Astrocyte (in vitro differentiated cells and primary cell): ENCODE data around the gene AFG1L. TPM values are rescaled to one million over a fixed set of nuclear protein-coding genes. Genes with fewer than 3 reads are reported as not detected.

Experiments
- DNase-seq: peaks from one replicate; pipeline ENCODE4 v3.0.0-alpha.2; 2010; ENCODE audit warnings: low read depth
- FAIRE-seq: peaks from 2 replicates; lab custom pipeline; 2011; peaks lifted over from hg19 to GRCh38; lab: Jason Lieb, UNC
- H2AFZ ChIP-seq: 2 replicates; pipeline ENCODE4 v1.6.0; 2012; ENCODE audit warnings: low read depth, low read length, inconsistent platforms
- H3K27ac ChIP-seq: 2 replicates; pipeline ENCODE4 v1.5.1; 2011; ENCODE audit warnings: low read depth, low read length, inconsistent platforms
- H3K27me3 ChIP-seq: 2 replicates; pipeline ENCODE4 v1.6.0; 2011; ENCODE audit warnings: low read length, inconsistent platforms; ENCODE audit not compliant: insufficient read depth
- H3K36me3 ChIP-seq: 2 replicates; pipeline ENCODE4 v1.5.1; 2011; ENCODE audit warnings: low read length, inconsistent platforms; ENCODE audit not compliant: insufficient read depth
- H3K4me1 ChIP-seq: 2 replicates; pipeline ENCODE4 v1.5.1; 2011; ENCODE audit warnings: low read length, inconsistent platforms; ENCODE audit not compliant: insufficient read depth
- H3K4me2 ChIP-seq: 2 replicates; pipeline ENCODE4 v1.6.0; 2012; ENCODE audit warnings: low read length, inconsistent platforms
- H3K4me3 ChIP-seq: 2 replicates; pipeline ENCODE4 v1.5.1; 2011; ENCODE audit warnings: low read depth, mild to moderate bottlenecking, low read length, inconsistent platforms; ENCODE audit not compliant: insufficient read depth
- H3K79me2 ChIP-seq: 2 replicates; pipeline ENCODE4 v1.6.0; 2012; ENCODE audit warnings: mild to moderate bottlenecking, low read length, inconsistent platforms; ENCODE audit not compliant: insufficient read depth
- H3K9ac ChIP-seq: 2 replicates; pipeline ENCODE4 v1.6.0; 2012; ENCODE audit warnings: mild to moderate bottlenecking, low read length, inconsistent platforms
- H3K9me3 ChIP-seq: 2 replicates; pipeline ENCODE4 v1.5.1; 2012; ENCODE audit warnings: low read depth, mild to moderate bottlenecking, low read length, inconsistent platforms; ENCODE audit not compliant: insufficient read depth
- H4K20me1 ChIP-seq: 2 replicates; pipeline ENCODE4 v1.6.0; 2012; ENCODE audit warnings: low read length, inconsistent platforms; ENCODE audit not compliant: insufficient read depth
- H3K27ac Mint-ChIP-seq: one replicate; pipeline ENCODE4 v1.8.0; 2021; ENCODE audit warnings: mild to moderate bottlenecking, mixed read lengths; ENCODE audit not compliant: unreplicated experiment
- H3K27me3 Mint-ChIP-seq: one replicate; pipeline ENCODE4 v1.8.0; 2021; ENCODE audit warnings: low read depth, mixed read lengths; ENCODE audit not compliant: unreplicated experiment
- H3K36me3 Mint-ChIP-seq: one replicate; pipeline ENCODE4 v1.8.0; 2021; ENCODE audit warnings: low read depth, mixed read lengths; ENCODE audit not compliant: unreplicated experiment
- H3K4me1 Mint-ChIP-seq: one replicate; pipeline ENCODE4 v1.8.0; 2021; ENCODE audit warnings: low read depth, mixed read lengths; ENCODE audit not compliant: unreplicated experiment
- H3K4me3 Mint-ChIP-seq: one replicate; pipeline ENCODE4 v1.8.0; 2021; ENCODE audit warnings: mild to moderate bottlenecking, moderate library complexity, mixed read lengths; ENCODE audit not compliant: unreplicated experiment
- H3K9me3 Mint-ChIP-seq: one replicate; pipeline ENCODE4 v1.8.0; 2021; ENCODE audit warnings: mild to moderate bottlenecking, mixed read lengths; ENCODE audit not compliant: unreplicated experiment
- EZH2 ChIP-seq: IDR thresholded peaks from 2 replicates; pipeline ENCODE4 v1.6.1; 2012; ENCODE audit warnings: mild to moderate bottlenecking, low read length, inconsistent platforms; ENCODE audit not compliant: insufficient read depth
- total RNA-seq: library from RNA; stranded (reverse); gene quantifications from 2 replicates; pipeline ENCODE4 v1.2.1, GENCODE V29; 2021
- TF ChIP-seq, protein P1 (sequence below): IDR thresholded peaks from 2 replicates; pipeline ENCODE4 v1.5.1; 2011; ENCODE audit warnings: low read depth, mild to moderate bottlenecking, inconsistent platforms, low read length, moderate library complexity; ENCODE audit not compliant: insufficient read depth

Gene AFG1L
- total RNA-seq, 1 donor from 2014 or later, result 7.9 TPM

DNA sequence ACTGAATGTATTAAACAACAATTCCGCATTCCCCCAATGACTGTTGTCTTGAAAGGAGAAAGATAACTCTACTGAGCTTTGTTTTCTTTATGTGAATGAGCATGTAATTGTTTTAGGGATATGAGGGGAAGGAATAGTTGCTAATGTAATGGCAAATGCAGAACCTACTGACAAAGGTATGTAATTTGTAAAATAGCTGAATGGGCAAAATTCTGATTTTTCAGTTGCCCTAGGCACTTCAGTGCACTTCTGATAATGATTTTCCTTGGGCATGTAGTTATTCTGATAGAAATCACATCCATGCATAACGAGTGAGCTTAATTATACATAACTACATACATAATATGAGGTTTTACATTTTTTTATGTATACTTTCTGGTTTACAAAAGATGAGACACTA lies 212.5 kb downstream of the AFG1L start:
- peaks cover 6% of the 10 kb centered on the region for H3K36me3 Mint-ChIP-seq
- H3K4me1 Mint-ChIP-seq, result no peaks in the 10 kb centered on the region
- no peak overlapping the region for H3K4me3 ChIP-seq
- H3K9me3 Mint-ChIP-seq, result no peaks in the 10 kb centered on the region
- FAIRE-seq (no peak), DNase-seq (no peak)
- H3K4me1 ChIP-seq, result no peaks in the 10 kb centered on the region
- no peak for TF ChIP-seq EZH2
- TF ChIP-seq, protein P1, sequence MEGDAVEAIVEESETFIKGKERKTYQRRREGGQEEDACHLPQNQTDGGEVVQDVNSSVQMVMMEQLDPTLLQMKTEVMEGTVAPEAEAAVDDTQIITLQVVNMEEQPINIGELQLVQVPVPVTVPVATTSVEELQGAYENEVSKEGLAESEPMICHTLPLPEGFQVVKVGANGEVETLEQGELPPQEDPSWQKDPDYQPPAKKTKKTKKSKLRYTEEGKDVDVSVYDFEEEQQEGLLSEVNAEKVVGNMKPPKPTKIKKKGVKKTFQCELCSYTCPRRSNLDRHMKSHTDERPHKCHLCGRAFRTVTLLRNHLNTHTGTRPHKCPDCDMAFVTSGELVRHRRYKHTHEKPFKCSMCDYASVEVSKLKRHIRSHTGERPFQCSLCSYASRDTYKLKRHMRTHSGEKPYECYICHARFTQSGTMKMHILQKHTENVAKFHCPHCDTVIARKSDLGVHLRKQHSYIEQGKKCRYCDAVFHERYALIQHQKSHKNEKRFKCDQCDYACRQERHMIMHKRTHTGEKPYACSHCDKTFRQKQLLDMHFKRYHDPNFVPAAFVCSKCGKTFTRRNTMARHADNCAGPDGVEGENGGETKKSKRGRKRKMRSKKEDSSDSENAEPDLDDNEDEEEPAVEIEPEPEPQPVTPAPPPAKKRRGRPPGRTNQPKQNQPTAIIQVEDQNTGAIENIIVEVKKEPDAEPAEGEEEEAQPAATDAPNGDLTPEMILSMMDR, result no peak
- H3K4me2 ChIP-seq, result no peak overlapping the region
- no peak overlapping the region for H3K27ac Mint-ChIP-seq
- H3K27me3 Mint-ChIP-seq, result no peaks in the 10 kb centered on the region
- H4K20me1 ChIP-seq, result no peaks in the 10 kb centered on the region
- H3K36me3 ChIP-seq, result no peaks in the 10 kb centered on the region
- no peak overlapping the region for H3K27ac ChIP-seq
- H3K27me3 ChIP-seq, result no peaks in the 10 kb centered on the region
- no peak overlapping the region for H3K9ac ChIP-seq
- no peak overlapping the region for H2AFZ ChIP-seq
- no peaks in the 10 kb centered on the region for H3K9me3 ChIP-seq
- no peak overlapping the region for H3K4me3 Mint-ChIP-seq
- H3K79me2 ChIP-seq, result no peaks in the 10 kb centered on the region

DNA sequence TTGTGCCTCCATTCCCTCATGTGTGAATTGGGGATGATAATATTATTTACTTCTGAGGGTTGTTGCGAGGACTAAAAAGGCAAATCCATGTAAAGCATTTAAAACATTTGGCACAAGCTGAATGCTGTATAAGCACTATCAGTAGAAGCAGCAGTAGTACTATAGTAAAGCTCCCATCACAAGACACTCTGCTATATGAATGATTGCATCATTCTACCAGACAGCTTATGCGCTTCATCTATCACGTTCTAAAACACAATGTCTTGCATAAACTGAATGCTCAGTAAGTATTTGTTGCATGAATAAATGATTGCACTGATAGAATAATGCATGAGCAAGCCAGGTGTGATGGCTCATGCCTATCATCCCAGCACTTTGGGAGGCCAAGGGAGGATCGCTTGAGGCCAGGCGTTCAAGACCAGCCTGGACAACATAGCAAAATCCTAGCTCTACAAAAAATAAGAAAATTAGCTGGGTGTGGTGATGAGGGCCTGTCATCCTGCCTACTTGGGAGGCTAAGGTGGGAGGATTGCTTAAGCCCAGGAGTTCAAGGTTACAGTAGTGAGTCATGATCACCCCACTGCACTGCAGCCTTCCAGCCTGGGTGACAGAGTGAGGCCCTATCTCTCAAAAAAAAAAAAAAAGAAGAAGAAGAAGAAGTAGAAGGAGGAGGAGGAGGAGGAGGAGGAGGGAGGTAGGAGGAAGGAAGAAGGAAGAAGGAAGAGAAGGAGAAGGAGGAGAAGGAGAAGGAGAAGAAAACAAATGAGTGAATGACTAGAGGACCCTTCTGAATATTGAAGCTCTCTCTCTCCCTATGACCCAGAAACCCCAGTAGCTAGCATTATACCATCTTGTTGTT lies 215.8 kb downstream of the AFG1L start:
- H3K79me2 ChIP-seq, result no peaks in the 10 kb centered on the region
- no peak overlapping the region for H3K4me3 ChIP-seq
- no peak overlapping the region for H2AFZ ChIP-seq
- Mint-ChIP-seq H3K4me1 (no peaks in the 10 kb centered on the region), H3K36me3 (peaks cover 9% of the 10 kb centered on the region), H3K9me3 (peaks cover 9% of the 10 kb centered on the region), H3K27me3 (no peaks in the 10 kb centered on the region), H3K4me3 (no peak overlapping the region), H3K27ac (no peak overlapping the region)
- H3K36me3 ChIP-seq, result no peaks in the 10 kb centered on the region
- no peak for DNase-seq
- no peak for TF ChIP-seq EZH2
- TF ChIP-seq, protein P1, result no peak
- H3K9ac ChIP-seq, result no peak overlapping the region
- H3K27ac ChIP-seq, result no peak overlapping the region
- no peaks in the 10 kb centered on the region for H3K4me1 ChIP-seq
- H4K20me1 ChIP-seq, result no peaks in the 10 kb centered on the region
- H3K27me3 ChIP-seq, result no peaks in the 10 kb centered on the region
- H3K4me2 ChIP-seq, result no peak overlapping the region
- no peaks in the 10 kb centered on the region for H3K9me3 ChIP-seq
- no peak for FAIRE-seq
